HCT116 (cell line): ENCODE measurements around the gene LCNL1. TPM values are rescaled to one million over a fixed set of nuclear protein-coding genes. Genes with fewer than 3 reads are reported as not detected.

Source experiments
- ATAC-seq: fragments of 200-7000 bp; cut with Tn5 transposase; 2 replicates; pipeline ENCODE4 v1.9.1; 2020; ENCODE audit warnings: mild to moderate bottlenecking, moderate library complexity
- BruUV-seq: library from RNA; stranded (reverse); fragments of 400-500 nt; replicated peaks from 2 replicates; lab custom pipeline; 2021; lab: Mats Ljungman, UMichigan
- CTCF ChIA-PET: fragments of 300-600 bp; sonication (Branson Sonifier 250); formaldehyde crosslinking; loops from one replicate; lab custom pipeline; 2021; ENCODE audit warnings: antibody characterized with exemption; lab: Charles Lee
- POLR2A ChIA-PET: fragments of 300-600, 350-600 bp; sonication (Branson Sonifier 250); formaldehyde crosslinking; loops from one replicate; lab custom pipeline; 2021; ENCODE audit warnings: antibody characterized with exemption; lab: Charles Lee
- RAD21 ChIA-PET, 2 experiments: fragments of 300-600 bp; sonication (Branson Sonifier 250); formaldehyde crosslinking; loops; one replicate each; lab custom pipeline; 2023; ENCODE audit warnings: low total read pairs in 2 of 2; ENCODE audit not compliant: uncharacterized antibody in 2 of 2, unreplicated experiment in 2 of 2, low non-redundant PET in 1 of 2; lab: Charles Lee
- DNase-seq: peaks from one replicate; pipeline ENCODE4 v3.0.0-alpha.2; 2010; ENCODE audit warnings: low read depth, low spot score
- H2AFZ ChIP-seq: fragments of 200-600 bp; shearing (Covaris generic), sonication (generic); 2 replicates; pipeline ENCODE4 v1.6.1; 2017; ENCODE audit warnings: low read depth, mixed run types, mixed read lengths, antibody characterized with exemption, low read length; ENCODE audit not compliant: poor library complexity, severe bottlenecking
- H3K27ac ChIP-seq: 2 replicates; pipeline ENCODE4 v1.5.1; 2012; ENCODE audit warnings: low read depth, low read length
- H3K27me3 ChIP-seq: fragments of 200-600 bp; sonication (generic); 2 replicates; pipeline ENCODE4 v1.6.1; 2016; ENCODE audit warnings: mixed run types, low read length, mixed read lengths; ENCODE audit not compliant: insufficient read depth
- H3K36me3 ChIP-seq, 2 experiments: fragments of 200-500 bp in 1 of 2; fragments of 200-600 bp in 1 of 2; sonication (Bioruptor generic) in 1 of 2; sonication (generic) in 1 of 2; 2 replicates each; pipeline versions ENCODE4 v1.5.1 to v1.6.1; 2014 to 2016; ENCODE audit warnings: low read length in 2 of 2, inconsistent platforms in 1 of 2, mixed read lengths in 1 of 2, mixed run types in 1 of 2; ENCODE audit not compliant: insufficient read depth in 2 of 2, control insufficient read depth in 1 of 2
- H3K4me1 ChIP-seq, 2 experiments: fragments of 200-600 bp in 1 of 2; sonication (generic) in 1 of 2; 2 replicates each; pipeline versions ENCODE4 v1.5.1 to v1.6.1; 2012 to 2017; ENCODE audit warnings: low read length in 2 of 2, inconsistent platforms in 1 of 2, mild to moderate bottlenecking in 1 of 2, mixed read lengths in 1 of 2, mixed run types in 1 of 2, moderate library complexity in 1 of 2; ENCODE audit not compliant: insufficient read depth in 2 of 2, control insufficient read depth in 1 of 2
- H3K4me2 ChIP-seq: fragments of 200-600 bp; sonication (generic); 2 replicates; pipeline ENCODE4 v1.6.1; 2017; ENCODE audit warnings: mixed run types, low read length, mixed read lengths
- H3K4me3 ChIP-seq, 2 experiments: fragments of 200-600 bp in 1 of 2; sonication (generic) in 1 of 2; replicated peaks in 1 of 2; 2 replicates each; pipeline ENCODE4 v1.5.1; 2011 to 2016; ENCODE audit warnings: low read length in 2 of 2, control low read depth in 1 of 2, low read depth in 1 of 2, mild to moderate bottlenecking in 1 of 2, mixed read lengths in 1 of 2, mixed run types in 1 of 2
- H3K79me2 ChIP-seq: fragments of 200-600 bp; sonication (generic); 2 replicates; pipeline ENCODE4 v1.6.1; 2017; ENCODE audit warnings: mild to moderate bottlenecking, mixed run types, low read length, moderate library complexity, mixed read lengths; ENCODE audit not compliant: insufficient read depth
- H3K9ac ChIP-seq: fragments of 200-600 bp; sonication (generic); 2 replicates; pipeline ENCODE4 v1.6.1; 2016; ENCODE audit warnings: low read length, mixed read lengths
- H3K9me2 ChIP-seq: fragments of 200-600 bp; sonication (generic), shearing (Covaris generic); 2 replicates; pipeline ENCODE4 v1.6.1; 2017; ENCODE audit warnings: mixed run types, mild to moderate bottlenecking, moderate library complexity; ENCODE audit not compliant: insufficient read depth
- H3K9me3 ChIP-seq, 2 experiments: fragments of 200-500 bp in 1 of 2; fragments of 200-600 bp in 1 of 2; sonication (Bioruptor generic) in 1 of 2; sonication (generic) in 1 of 2; 2 replicates each; pipeline ENCODE4 v1.6.1; 2014 to 2017; ENCODE audit warnings: low read length in 2 of 2, mixed read lengths in 2 of 2, inconsistent platforms in 1 of 2, low read depth in 1 of 2, mild to moderate bottlenecking in 1 of 2, mixed run types in 1 of 2, moderate library complexity in 1 of 2; ENCODE audit not compliant: control insufficient read depth in 1 of 2, insufficient read depth in 1 of 2
- H4K20me1 ChIP-seq: fragments of 200-600 bp; sonication (generic), shearing (Covaris generic); 2 replicates; pipeline ENCODE4 v1.6.1; 2017; ENCODE audit warnings: mixed run types, mild to moderate bottlenecking, moderate library complexity; ENCODE audit not compliant: insufficient read depth
- CBX3 ChIP-seq: IDR thresholded peaks from 2 replicates; pipeline ENCODE4 v1.6.1; 2012; ENCODE audit warnings: low read depth
- CEBPB ChIP-seq: IDR thresholded peaks from 2 replicates; pipeline ENCODE4 v1.6.1; 2012; ENCODE audit warnings: low read depth
- CTCF ChIP-seq, 3 experiments: fragments of 200-600 bp in 1 of 3; sonication (generic) in 1 of 3; IDR thresholded peaks in 2 of 3; conservative IDR thresholded peaks in 1 of 3; 2 replicates each; pipeline ENCODE4 v1.5.1; 2012 to 2017; ENCODE audit warnings: low read depth in 2 of 3, low read length in 2 of 3, antibody characterized with exemption in 1 of 3, borderline replicate concordance in 1 of 3, control low read depth in 1 of 3, mild to moderate bottlenecking in 1 of 3, mixed read lengths in 1 of 3, mixed run types in 1 of 3, moderate library complexity in 1 of 3; ENCODE audit not compliant: insufficient read depth in 1 of 3
- EGR1 ChIP-seq: IDR thresholded peaks from 2 replicates; pipeline ENCODE4 v1.6.1; 2012; ENCODE audit warnings: low read depth
- ELF1 ChIP-seq: IDR thresholded peaks from 2 replicates; pipeline ENCODE4 v1.6.1; 2012; ENCODE audit warnings: low read depth, borderline replicate concordance
- EZH2 ChIP-seq: fragments of 200-600 bp; sonication (generic); IDR thresholded peaks from 2 replicates; pipeline ENCODE4 v1.6.1; 2017; ENCODE audit warnings: antibody characterized with exemption, mixed run types
- FOSL1 ChIP-seq: IDR thresholded peaks from 2 replicates; pipeline ENCODE4 v1.6.1; 2012; ENCODE audit warnings: low read depth
- MAX ChIP-seq: IDR thresholded peaks from 2 replicates; pipeline ENCODE4 v1.6.1; 2012
- POLR2AphosphoS5 ChIP-seq: IDR thresholded peaks from 2 replicates; pipeline ENCODE4 v1.6.1; 2011; ENCODE audit warnings: mild to moderate bottlenecking, low read depth, low read length, moderate library complexity
- REST ChIP-seq: IDR thresholded peaks from 2 replicates; pipeline ENCODE4 v1.6.1; 2012; ENCODE audit warnings: low read depth
- SP1 ChIP-seq: IDR thresholded peaks from 2 replicates; pipeline ENCODE4 v1.6.1; 2012; ENCODE audit warnings: low read depth
- SRF ChIP-seq: IDR thresholded peaks from 2 replicates; pipeline ENCODE4 v1.6.1; 2012; ENCODE audit warnings: low read depth
- TCF7L2 ChIP-seq: IDR thresholded peaks from 2 replicates; pipeline ENCODE4 v1.7.0; 2011; ENCODE audit warnings: borderline replicate concordance, inconsistent platforms; ENCODE audit not compliant: insufficient read depth, insufficient read length; ENCODE audit errors: extremely low read depth
- YY1 ChIP-seq: IDR thresholded peaks from 2 replicates; pipeline ENCODE4 v1.6.1; 2011; ENCODE audit warnings: low read length, low read depth, moderate library complexity, mild to moderate bottlenecking; ENCODE audit not compliant: insufficient replicate concordance; ENCODE audit errors: extremely low read depth
- ZFX ChIP-seq: fragments of 450-650 bp; IDR thresholded peaks from 2 replicates; pipeline ENCODE4 v1.6.1; 2017
- ZNF274 ChIP-seq: fragments of 200-500 bp; sonication (Bioruptor generic); IDR thresholded peaks from 2 replicates; pipeline ENCODE4 v1.6.1; 2014; ENCODE audit warnings: mild to moderate bottlenecking, low read depth, low read length, inconsistent platforms
- intact Hi-C: fragments of 100-400 bp; cut with micrococcal nuclease; formaldehyde crosslinking; loops from 2 replicates; pipeline ENCODE4 v1.10.0; 2022
- total RNA-seq: library from RNA; stranded (reverse); gene quantifications from one replicate; pipeline ENCODE4 v1.2.1, GENCODE V29; 2021; ENCODE audit not compliant: unreplicated experiment

LCNL1 gene
- total RNA-seq, 1 experiment from 2014 or later = 0.44 TPM

- RAD21 ChIA-PET = interaction anchor here in 1 of 2 experiments (0.6 to 1.1 kb wide), 2 partner anchors 48 to 596 kb away, joined by 3 read pairs; no protein-coding TSS in a partner anchor
- no peak for DNase-seq
- CTCF ChIA-PET = interaction anchor here (1.0 to 1.5 kb wide), 4 partner anchors 34 to 241 kb away, joined by 3 to 11 read pairs (median 4); no protein-coding TSS in a partner anchor
- Histone ChIP-seq H3K4me3 (peak overlapping the region; percentile 40 to 56), H3K36me3 (peaks cover 0 to 12% of the 10 kb centered on the region in 2 experiments; a peak in 2 of 4 replicates), H3K9ac (peak overlapping the region; percentile 57), H3K9me3 (no peaks in the 10 kb centered on the region; a peak in 1 of 4 replicates), H4K20me1 (no peaks in the 10 kb centered on the region), H3K27me3 (no peaks in the 10 kb centered on the region), H3K4me2 (peak overlapping the region; percentile 88), H3K79me2 (peaks cover 20% of the 10 kb centered on the region), H3K4me1 (peaks cover 54 to 80% of the 10 kb centered on the region in 2 experiments), H2AFZ (no peak overlapping the region), H3K9me2 (no peaks in the 10 kb centered on the region), H3K27ac (peak overlapping the region; percentile 95)
- POLR2A ChIA-PET = no interaction called here
- intact Hi-C loops = no loop called here
- peak; percentile 4 for ATAC-seq
- no TSS peak for BruUV-seq
- TF ChIP-seq POLR2AphosphoS5 = no peak
- no peak for TF ChIP-seq SP1
- no peak for TF ChIP-seq CBX3
- TF ChIP-seq TCF7L2 = no peak
- TF ChIP-seq CTCF (IDR thresholded peaks at IDR 0.05 in 2 of 3, conservative IDR thresholded peaks at IDR 0.05 in 1 of 3; ENCODE audit: borderline replicate concordance in 1 of 3, insufficient read depth in 1 of 3, low read depth in 2 of 3, low read length in 2 of 3) = no peak
- no peak for TF ChIP-seq YY1
- no peak for TF ChIP-seq ZNF274
- TF ChIP-seq ZFX = no peak
- TF ChIP-seq FOSL1 = no peak
- TF ChIP-seq EGR1 = no peak
- no peak for TF ChIP-seq ELF1
- no peak for TF ChIP-seq EZH2
- no peak for TF ChIP-seq SRF
- no peak for TF ChIP-seq CEBPB
- no peak for TF ChIP-seq REST
- TF ChIP-seq MAX = no peak
These were observed 13.0 kb downstream of the LCNL1 start for GRCh38 chr9:136995772-136996311.
